ENCODE measurements around the gene USP43.

- TF ChIP-seq CTCF (IDR thresholded peaks at IDR 0.05) (no peak), EZH2 (IDR thresholded peaks at IDR 0.05; ENCODE audit: borderline replicate concordance, insufficient read depth, low read depth, low read length, poor library complexity, severe bottlenecking) (no peak)
Observed at GRCh38 chr17:9703781-9704082, 58.4 kb downstream of the USP43 start.
